H9 (cell line): ENCODE results near the gene TMEM35B. TPM values are rescaled to one million over a fixed set of nuclear protein-coding genes. Genes with fewer than 3 reads are reported as not detected.

ENCODE experiments used
- DNase-seq: peaks from one replicate; pipeline ENCODE4 v3.0.0-alpha.2; 2017
- H2AFZ ChIP-seq: one replicate; pipeline ENCODE4 v1.6.1; 2013; ENCODE audit warnings: mild to moderate bottlenecking, low read length, control low read depth, moderate library complexity
- H2AK5ac ChIP-seq: 2 replicates; pipeline ENCODE4 v1.6.1; 2013; ENCODE audit warnings: low read length, control low read depth, mixed read lengths; ENCODE audit not compliant: insufficient read length
- H2BK120ac ChIP-seq: one replicate; pipeline ENCODE4 v1.6.1; 2013; ENCODE audit warnings: low read depth, mild to moderate bottlenecking, low read length, control low read depth, inconsistent platforms; ENCODE audit not compliant: poor library complexity, severe bottlenecking
- H2BK12ac ChIP-seq: 2 replicates; pipeline ENCODE4 v1.6.1; 2013; ENCODE audit warnings: low read length, control low read depth, mixed read lengths, low read depth; ENCODE audit not compliant: insufficient read length
- H2BK15ac ChIP-seq: 2 replicates; pipeline ENCODE4 v1.6.1; 2013; ENCODE audit warnings: low read depth, low read length, control low read depth
- H2BK20ac ChIP-seq: one replicate; pipeline ENCODE4 v1.6.1; 2013; ENCODE audit warnings: low read depth, mild to moderate bottlenecking, low read length, control low read depth, inconsistent platforms; ENCODE audit not compliant: poor library complexity, severe bottlenecking
- H2BK5ac ChIP-seq: 2 replicates; pipeline ENCODE4 v1.6.1; 2013; ENCODE audit warnings: low read length, control low read depth, mixed read lengths; ENCODE audit not compliant: insufficient read length
- H3K14ac ChIP-seq: 2 replicates; pipeline ENCODE4 v1.6.1; 2013; ENCODE audit warnings: low read length, control low read depth; ENCODE audit not compliant: insufficient read depth
- H3K18ac ChIP-seq: 2 replicates; pipeline ENCODE4 v1.6.1; 2013; ENCODE audit warnings: low read depth, mild to moderate bottlenecking, mixed read lengths, low read length, control low read depth; ENCODE audit not compliant: insufficient read length
- H3K23ac ChIP-seq: 2 replicates; pipeline ENCODE4 v1.6.1; 2013; ENCODE audit warnings: low read length, control low read depth, mixed read lengths, low read depth; ENCODE audit not compliant: insufficient read length
- H3K23me2 ChIP-seq: 2 replicates; pipeline ENCODE4 v1.6.1; 2013; ENCODE audit warnings: low read depth, mild to moderate bottlenecking, mixed read lengths, low read length, control low read depth; ENCODE audit not compliant: insufficient read length, poor library complexity, severe bottlenecking
- H3K27ac ChIP-seq: 2 replicates; pipeline ENCODE4 v1.5.1; 2013; ENCODE audit warnings: low read length, control low read depth, mixed read lengths, low read depth; ENCODE audit not compliant: insufficient read length
- H3K27me3 ChIP-seq: 2 replicates; pipeline ENCODE4 v1.6.1; 2013; ENCODE audit warnings: low read length, control low read depth, inconsistent platforms; ENCODE audit not compliant: insufficient read depth
- H3K4ac ChIP-seq: 2 replicates; pipeline ENCODE4 v1.6.1; 2013; ENCODE audit warnings: low read depth, mild to moderate bottlenecking, control low read depth, inconsistent platforms, low read length, moderate library complexity
- H3K4me1 ChIP-seq: 2 replicates; pipeline ENCODE4 v1.6.1; 2013; ENCODE audit warnings: low read length, control low read depth, inconsistent platforms; ENCODE audit not compliant: insufficient read depth
- H3K4me2 ChIP-seq: 2 replicates; pipeline ENCODE4 v1.6.1; 2013; ENCODE audit warnings: low read length, control low read depth, mixed read lengths; ENCODE audit not compliant: insufficient read length, insufficient read depth
- H3K56ac ChIP-seq: 2 replicates; pipeline ENCODE4 v1.6.1; 2013; ENCODE audit warnings: low read depth, mild to moderate bottlenecking, mixed read lengths, low read length, control low read depth; ENCODE audit not compliant: insufficient read length
- H3K79me1 ChIP-seq: 2 replicates; pipeline ENCODE4 v1.6.1; 2013; ENCODE audit warnings: low read depth, mild to moderate bottlenecking, moderate library complexity, low read length, control low read depth, inconsistent platforms; ENCODE audit not compliant: insufficient read depth, poor library complexity, severe bottlenecking
- H3K79me2 ChIP-seq: 2 replicates; pipeline ENCODE4 v1.6.1; 2013; ENCODE audit warnings: low read length, control low read depth, inconsistent platforms; ENCODE audit not compliant: insufficient read depth
- H3K9ac ChIP-seq: 2 replicates; pipeline ENCODE4 v1.6.1; 2013; ENCODE audit warnings: low read length, control low read depth, mixed read lengths; ENCODE audit not compliant: insufficient read length; ENCODE audit errors: extremely low read depth
- H3K9me3 ChIP-seq: one replicate; pipeline ENCODE4 v1.6.1; 2013; ENCODE audit warnings: low read depth, low read length, inconsistent platforms; ENCODE audit not compliant: control insufficient read depth
- H3T11ph ChIP-seq: one replicate; pipeline ENCODE4 v1.6.1; 2013; ENCODE audit warnings: mild to moderate bottlenecking, low read length, control low read depth, inconsistent platforms
- H4K20me1 ChIP-seq: one replicate; pipeline ENCODE4 v1.6.1; 2013; ENCODE audit not compliant: control insufficient read depth, insufficient read length, insufficient read depth
- H4K5ac ChIP-seq: 2 replicates; pipeline ENCODE4 v1.6.1; 2013; ENCODE audit warnings: low read depth, mild to moderate bottlenecking, mixed read lengths, low read length, control low read depth; ENCODE audit not compliant: insufficient read length
- H4K8ac ChIP-seq: replicated peaks from 2 replicates; pipeline ENCODE4 v1.6.1; 2013; ENCODE audit warnings: low read length, control low read depth, mixed read lengths, low read depth; ENCODE audit not compliant: insufficient read length
- H4K91ac ChIP-seq: 2 replicates; pipeline ENCODE4 v1.6.1; 2013; ENCODE audit warnings: low read depth, mild to moderate bottlenecking, moderate library complexity, mixed read lengths, low read length, control low read depth; ENCODE audit not compliant: insufficient read length
- H3K27ac Mint-ChIP-seq, 3 experiments: 2 replicates in 2 of 3; 3 replicates in 1 of 3; pipeline ENCODE4 v1.8.0; 2020 to 2021; ENCODE audit warnings: mixed read lengths in 3 of 3, mild to moderate bottlenecking in 1 of 3, moderate library complexity in 1 of 3
- H3K27me3 Mint-ChIP-seq: 2 replicates; pipeline ENCODE4 v1.8.0; 2021; ENCODE audit warnings: low read depth, mild to moderate bottlenecking, moderate library complexity, mixed read lengths
- H3K36me3 Mint-ChIP-seq, 3 experiments: 2 replicates in 2 of 3; 3 replicates in 1 of 3; pipeline ENCODE4 v1.8.0; 2020 to 2021; ENCODE audit warnings: low read depth in 3 of 3, mixed read lengths in 3 of 3; ENCODE audit not compliant: insufficient read depth in 1 of 3
- H3K4me1 Mint-ChIP-seq, 2 experiments: 2 replicates each; pipeline ENCODE4 v1.8.0; 2020; ENCODE audit warnings: mixed read lengths in 2 of 2
- H3K4me3 Mint-ChIP-seq, 2 experiments: 2 replicates in 1 of 2; 3 replicates in 1 of 2; pipeline ENCODE4 v1.8.0; 2020 to 2021; ENCODE audit warnings: mild to moderate bottlenecking in 2 of 2, mixed read lengths in 2 of 2, moderate library complexity in 1 of 2
- H3K9me3 Mint-ChIP-seq, 2 experiments: 2 replicates in 1 of 2; 3 replicates in 1 of 2; pipeline ENCODE4 v1.8.0; 2020; ENCODE audit warnings: mild to moderate bottlenecking in 2 of 2, mixed read lengths in 2 of 2, moderate library complexity in 1 of 2
- CTCF ChIP-seq: fragments of 200-600 bp; sonication (generic); conservative IDR thresholded peaks from 3 replicates; pipeline ENCODE4 v1.8.0; 2021; ENCODE audit warnings: antibody characterized with exemption, mild to moderate bottlenecking
- WGBS: extraction: QIAGEN DNeasy Blood & Tissue Kit; methylation state at CpG from one replicate; pipeline ENCODE4 v1.1.7; 2013; ENCODE audit warnings: missing lambda C conversion rate, low lambda C conversion rate, mixed read lengths; ENCODE audit not compliant: insufficient read length; ENCODE audit errors: extremely low coverage; 5-methylcytosine and 5-hydroxymethylcytosine counted together
- total RNA-seq: library from RNA; stranded (reverse); gene quantifications from 2 replicates; pipeline ENCODE4 v1.2.1, GENCODE V29; 2021

The TMEM35B gene
- total RNA-seq, 1 experiment from 2014 or later = 7.7 TPM

GRCh38 chr1:35001743-35002142, 16.6 kb upstream of the TMEM35B start:
- no peak for TF ChIP-seq CTCF

More at GRCh38 chr1:35001743-35002142, 16.6 kb upstream of the TMEM35B start:
- Histone ChIP-seq H3K14ac (no peak overlapping the region), H4K8ac (no peak overlapping the region), H4K5ac (no peak overlapping the region), H3K4me1 (no peaks in the 10 kb centered on the region), H3K9ac (no peak overlapping the region), H3K27ac (no peak overlapping the region), H3K23ac (no peak overlapping the region), H2BK5ac (no peak overlapping the region), H4K20me1 (no peaks in the 10 kb centered on the region), H3T11ph (no peak overlapping the region), H3K23me2 (no peaks in the 10 kb centered on the region), H3K79me1 (no peaks in the 10 kb centered on the region), H3K4me2 (no peak overlapping the region), H2BK20ac (no peak overlapping the region), H2BK12ac (no peak overlapping the region), H3K9me3 (no peaks in the 10 kb centered on the region), H3K79me2 (no peaks in the 10 kb centered on the region), H3K27me3 (no peaks in the 10 kb centered on the region), H3K18ac (no peak overlapping the region), H2AFZ (no peak overlapping the region), H2BK15ac (no peak overlapping the region), H3K56ac (no peak overlapping the region), H2AK5ac (no peak overlapping the region), H4K91ac (no peak overlapping the region), H3K4ac (no peak overlapping the region), H2BK120ac (no peak overlapping the region)
- WGBS = no CpG with 5 or more reads among the region's 3 CpGs
- no peaks in the 10 kb centered on the region for H3K9me3 Mint-ChIP-seq
- no peak overlapping the region for H3K4me3 Mint-ChIP-seq
- no peaks in the 10 kb centered on the region for H3K4me1 Mint-ChIP-seq
- H3K27me3 Mint-ChIP-seq = no peaks in the 10 kb centered on the region
- no peak for DNase-seq
- no peak overlapping the region for H3K27ac Mint-ChIP-seq
- H3K36me3 Mint-ChIP-seq = peaks cover 0 to 10% (median 1%) of the 10 kb centered on the region in 3 experiments; a peak in 4 of 7 replicates
